Hepatocyte (in vitro differentiated cells): ENCODE measurements around the gene TEAD1. TPM values are rescaled to one million over a fixed set of nuclear protein-coding genes. Genes with fewer than 3 reads are reported as not detected.

Experiments
- DNase-seq: peaks from one replicate; pipeline ENCODE4 v3.0.0-alpha.2; 2016; ENCODE audit warnings: low spot score
- H2AFZ ChIP-seq: fragments of 200-600 bp; sonication (generic); 2 replicates; pipeline ENCODE4 v1.6.0; 2016; ENCODE audit warnings: antibody characterized with exemption, mild to moderate bottlenecking
- H3K27ac ChIP-seq: fragments of 200-600 bp; sonication (generic); 2 replicates; pipeline ENCODE4 v1.5.1; 2016; ENCODE audit warnings: mild to moderate bottlenecking
- H3K27me3 ChIP-seq: fragments of 200-600 bp; sonication (generic); 2 replicates; pipeline ENCODE4 v1.6.1; 2016
- H3K36me3 ChIP-seq: fragments of 200-600 bp; sonication (generic); replicated peaks from 2 replicates; pipeline ENCODE4 v1.5.1; 2016; ENCODE audit warnings: low read depth; ENCODE audit not compliant: insufficient read depth
- H3K4me1 ChIP-seq: fragments of 200-600 bp; sonication (generic); 2 replicates; pipeline ENCODE4 v1.5.1; 2016; ENCODE audit warnings: mild to moderate bottlenecking, moderate library complexity; ENCODE audit not compliant: insufficient read depth
- H3K4me2 ChIP-seq: fragments of 200-600 bp; sonication (generic); 2 replicates; pipeline ENCODE4 v1.6.0; 2016
- H3K4me3 ChIP-seq: fragments of 200-600 bp; sonication (generic); 2 replicates; pipeline ENCODE4 v1.5.1; 2016; ENCODE audit warnings: mild to moderate bottlenecking
- H3K79me2 ChIP-seq: fragments of 200-600 bp; sonication (generic); 2 replicates; pipeline ENCODE4 v1.6.0; 2017; ENCODE audit warnings: mild to moderate bottlenecking
- H3K9me2 ChIP-seq: fragments of 200-600 bp; sonication (generic); replicated peaks from 2 replicates; pipeline ENCODE4 v1.6.0; 2017; ENCODE audit warnings: mild to moderate bottlenecking; ENCODE audit not compliant: insufficient read depth
- H3K9me3 ChIP-seq: fragments of 200-600 bp; sonication (generic); 2 replicates; pipeline ENCODE4 v1.5.1; 2016; ENCODE audit warnings: low read depth, mild to moderate bottlenecking
- H4K20me1 ChIP-seq: fragments of 200-600 bp; sonication (generic); 2 replicates; pipeline ENCODE4 v1.6.0; 2016; ENCODE audit warnings: mild to moderate bottlenecking; ENCODE audit not compliant: insufficient read depth, poor library complexity, severe bottlenecking
- EZH2 ChIP-seq: fragments of 200-600 bp; sonication (generic); IDR thresholded peaks from 2 replicates; pipeline ENCODE4 v1.6.1; 2016; ENCODE audit warnings: antibody characterized with exemption, mild to moderate bottlenecking, borderline replicate concordance
- EZH2phosphoT487 ChIP-seq: fragments of 200-600 bp; sonication (generic); IDR thresholded peaks from one replicate; pipeline ENCODE4 v1.6.1; 2018; ENCODE audit warnings: antibody characterized with exemption, mild to moderate bottlenecking, low read depth, moderate library complexity; ENCODE audit not compliant: unreplicated experiment, severe bottlenecking
- WGBS: methylation state at CpG from one replicate; pipeline ENCODE4 v1.1.6; 2016; ENCODE audit warnings: low lambda C conversion rate; ENCODE audit errors: missing lambda C conversion rate; 5-methylcytosine and 5-hydroxymethylcytosine counted together
- polyA plus RNA-seq: library from polyadenylated mRNA; unstranded; fragments of >200 nt; fragmentation: Nextera tagmentation; extraction: Ambion mirVana; gene quantifications from 2 replicates; pipeline ENCODE4 v1.2.1, GENCODE V29; 2016
- total RNA-seq: library from RNA; depleted of rRNA; stranded (reverse); fragments of >200 nt; gene quantifications from 2 replicates; pipeline ENCODE4 v1.2.3, GENCODE V29; 2014
- TF ChIP-seq, protein P1 (sequence below): fragments of 200-600 bp; sonication (generic); IDR thresholded peaks from 2 replicates; pipeline ENCODE4 v1.5.1; 2016; ENCODE audit warnings: antibody characterized with exemption, mild to moderate bottlenecking; ENCODE audit not compliant: poor library complexity

The TEAD1 gene
- total and polyA plus RNA-seq, 2 experiments from 2014 or later, result 37.2 to 82.2 TPM

- WGBS, result 79% methylated on average over 2 of the region's 2 CpGs
- Histone ChIP-seq H3K4me3 (no peak overlapping the region), H3K27me3 (no peaks in the 10 kb centered on the region), H3K4me1 (peaks cover 18% of the 10 kb centered on the region), H3K79me2 (peaks cover 89% of the 10 kb centered on the region), H3K36me3 (no peaks in the 10 kb centered on the region), H3K4me2 (no peak overlapping the region), H4K20me1 (peaks cover 4% of the 10 kb centered on the region), H3K27ac (no peak overlapping the region), H3K9me2 (no peaks in the 10 kb centered on the region), H2AFZ (no peak overlapping the region), H3K9me3 (no peaks in the 10 kb centered on the region)
- TF ChIP-seq, protein P1, sequence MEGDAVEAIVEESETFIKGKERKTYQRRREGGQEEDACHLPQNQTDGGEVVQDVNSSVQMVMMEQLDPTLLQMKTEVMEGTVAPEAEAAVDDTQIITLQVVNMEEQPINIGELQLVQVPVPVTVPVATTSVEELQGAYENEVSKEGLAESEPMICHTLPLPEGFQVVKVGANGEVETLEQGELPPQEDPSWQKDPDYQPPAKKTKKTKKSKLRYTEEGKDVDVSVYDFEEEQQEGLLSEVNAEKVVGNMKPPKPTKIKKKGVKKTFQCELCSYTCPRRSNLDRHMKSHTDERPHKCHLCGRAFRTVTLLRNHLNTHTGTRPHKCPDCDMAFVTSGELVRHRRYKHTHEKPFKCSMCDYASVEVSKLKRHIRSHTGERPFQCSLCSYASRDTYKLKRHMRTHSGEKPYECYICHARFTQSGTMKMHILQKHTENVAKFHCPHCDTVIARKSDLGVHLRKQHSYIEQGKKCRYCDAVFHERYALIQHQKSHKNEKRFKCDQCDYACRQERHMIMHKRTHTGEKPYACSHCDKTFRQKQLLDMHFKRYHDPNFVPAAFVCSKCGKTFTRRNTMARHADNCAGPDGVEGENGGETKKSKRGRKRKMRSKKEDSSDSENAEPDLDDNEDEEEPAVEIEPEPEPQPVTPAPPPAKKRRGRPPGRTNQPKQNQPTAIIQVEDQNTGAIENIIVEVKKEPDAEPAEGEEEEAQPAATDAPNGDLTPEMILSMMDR, result no peak
- TF ChIP-seq EZH2phosphoT487 (no peak), EZH2 (no peak)
- no peak for DNase-seq
These were observed 158.4 kb downstream of the TEAD1 start for GRCh38 chr11:12832480-12833224.

DNA sequence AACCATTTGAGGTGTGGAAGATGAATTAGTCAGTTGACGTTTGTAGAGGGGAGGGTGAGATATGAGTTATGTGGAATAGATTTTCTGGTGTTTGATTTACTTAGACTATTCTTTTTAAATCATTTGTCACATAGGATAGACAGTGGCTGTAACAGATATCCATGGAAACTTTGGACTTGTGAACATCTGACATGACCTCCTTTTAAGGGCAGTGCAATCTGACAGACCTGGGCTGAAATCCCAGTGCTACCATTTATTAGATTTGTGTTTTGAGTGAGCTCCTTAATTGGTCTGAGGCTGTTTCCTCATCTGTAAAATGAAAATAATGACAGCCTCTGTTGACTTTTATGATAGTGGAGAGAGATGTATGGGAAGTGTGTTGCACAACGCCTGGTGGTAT is 159.9 kb downstream of the TEAD1 start:
- Histone ChIP-seq H3K4me2 (no peak overlapping the region), H4K20me1 (peaks cover 4% of the 10 kb centered on the region), H3K27me3 (no peaks in the 10 kb centered on the region), H3K4me3 (no peak overlapping the region), H3K79me2 (peaks cover 98% of the 10 kb centered on the region), H3K9me2 (no peaks in the 10 kb centered on the region), H3K36me3 (no peaks in the 10 kb centered on the region), H3K9me3 (no peaks in the 10 kb centered on the region), H2AFZ (no peak overlapping the region), H3K27ac (no peak overlapping the region), H3K4me1 (peaks cover 10% of the 10 kb centered on the region)
- 89% methylated on average over 2 of the region's 2 CpGs for WGBS
- no peak for DNase-seq
- no peak for TF ChIP-seq EZH2phosphoT487
- TF ChIP-seq EZH2, result no peak
- TF ChIP-seq, protein P1, result no peak

DNA sequence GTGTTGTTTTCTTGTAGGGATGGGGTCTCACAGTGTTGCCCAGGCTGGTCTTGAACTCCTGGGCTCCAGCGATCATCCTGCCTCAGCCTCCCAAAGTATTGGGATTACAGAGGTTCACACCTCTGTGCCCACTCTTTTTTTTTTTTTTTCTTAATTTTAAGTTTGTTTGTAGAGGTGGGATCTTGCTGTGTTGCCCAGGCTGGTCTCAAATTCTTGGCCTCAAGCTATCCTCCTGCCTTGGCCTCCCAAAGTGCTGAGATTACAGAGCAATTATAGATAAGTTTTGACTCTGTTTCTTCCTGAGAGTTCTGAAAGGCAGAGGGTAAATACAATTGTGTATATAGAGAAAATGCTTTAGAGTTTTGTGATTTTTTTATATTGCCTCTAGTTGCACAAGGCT is 160.4 kb downstream of the TEAD1 start:
- H3K9me3 ChIP-seq, result no peaks in the 10 kb centered on the region
- no peak overlapping the region for H3K4me3 ChIP-seq
- 96% methylated on average over 1 of the region's 1 CpG for WGBS
- TF ChIP-seq EZH2, result no peak
- TF ChIP-seq, protein P1, result no peak
- TF ChIP-seq EZH2phosphoT487, result no peak
- H3K9me2 ChIP-seq, result no peaks in the 10 kb centered on the region
- no peak overlapping the region for H3K4me2 ChIP-seq
- no peak for DNase-seq
- H3K27me3 ChIP-seq, result no peaks in the 10 kb centered on the region
- H3K27ac ChIP-seq, result no peak overlapping the region
- no peak overlapping the region for H2AFZ ChIP-seq
- H3K4me1 ChIP-seq, result peaks cover 5% of the 10 kb centered on the region
- no peaks in the 10 kb centered on the region for H3K36me3 ChIP-seq
- H3K79me2 ChIP-seq, result peaks cover 98% of the 10 kb centered on the region
- peaks cover 4% of the 10 kb centered on the region for H4K20me1 ChIP-seq
